GM12874 (cell line): ENCODE data around the gene FAXC.

Experiments
- CTCF ChIP-seq: IDR thresholded peaks from 2 replicates; pipeline ENCODE4 v1.5.1; 2011; ENCODE audit warnings: low read depth, mild to moderate bottlenecking, control low read depth, low read length, moderate library complexity; ENCODE audit not compliant: insufficient read depth

Gene FAXC

GRCh38 chr6:99312354-99312753 is 37.1 kb downstream of the FAXC start:
- no peak for TF ChIP-seq CTCF

DNA sequence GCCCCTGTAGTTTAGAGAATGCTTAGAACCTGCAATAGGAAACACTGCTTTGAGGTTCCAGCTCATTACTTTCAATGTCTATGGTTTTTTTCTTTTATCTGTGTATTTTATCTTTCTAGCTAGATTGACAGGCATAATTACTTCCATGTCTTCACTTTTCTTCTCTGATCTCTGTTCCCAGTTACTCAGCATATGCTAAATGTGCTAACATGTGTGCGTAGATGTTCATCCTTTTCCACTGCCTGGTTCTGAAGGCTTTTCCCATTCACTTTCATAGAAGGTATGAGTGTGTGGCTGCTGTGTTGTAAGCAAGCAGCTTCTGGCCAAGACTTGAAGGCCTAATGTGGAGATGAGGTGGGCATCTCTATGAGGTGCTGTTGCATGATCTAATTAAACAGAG is 38.9 kb downstream of the FAXC start:
- no peak for TF ChIP-seq CTCF

GRCh38 chr6:99309557-99309956 is 39.9 kb downstream of the FAXC start:
- TF ChIP-seq CTCF: no peak

- TF ChIP-seq CTCF: no peak
These were observed 40.7 kb downstream of the FAXC start for GRCh38 chr6:99308788-99309187.

DNA sequence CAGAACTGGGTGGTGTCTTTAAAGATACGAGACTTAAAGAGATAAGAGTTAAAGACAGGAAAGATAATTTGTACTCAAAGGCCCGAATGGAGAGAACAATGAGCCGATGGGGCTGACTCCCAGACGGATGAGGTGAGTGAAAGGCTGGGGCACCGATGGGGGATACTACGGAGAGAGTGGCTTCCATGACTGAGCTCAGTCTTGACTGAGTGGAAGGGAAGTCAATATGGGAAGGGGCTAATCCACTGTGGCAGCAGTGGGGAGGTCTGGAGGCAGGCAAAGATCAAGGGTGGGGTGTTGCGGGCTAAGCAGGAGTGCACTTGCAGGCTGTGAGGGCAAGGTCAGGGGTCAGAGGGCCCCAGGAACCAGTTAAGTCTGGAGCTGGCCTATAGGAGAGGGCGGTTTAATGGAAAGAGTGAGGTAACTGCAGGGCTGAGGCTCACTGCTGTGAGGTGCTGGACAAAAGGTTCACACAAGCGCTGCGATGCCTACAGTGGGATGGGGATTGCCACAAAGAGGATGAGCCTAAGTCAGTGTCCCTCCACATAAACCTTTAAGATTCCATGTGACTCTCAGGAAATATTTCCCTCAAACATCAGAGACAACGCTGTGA is 42.1 kb downstream of the FAXC start:
- TF ChIP-seq CTCF: no peak

DNA sequence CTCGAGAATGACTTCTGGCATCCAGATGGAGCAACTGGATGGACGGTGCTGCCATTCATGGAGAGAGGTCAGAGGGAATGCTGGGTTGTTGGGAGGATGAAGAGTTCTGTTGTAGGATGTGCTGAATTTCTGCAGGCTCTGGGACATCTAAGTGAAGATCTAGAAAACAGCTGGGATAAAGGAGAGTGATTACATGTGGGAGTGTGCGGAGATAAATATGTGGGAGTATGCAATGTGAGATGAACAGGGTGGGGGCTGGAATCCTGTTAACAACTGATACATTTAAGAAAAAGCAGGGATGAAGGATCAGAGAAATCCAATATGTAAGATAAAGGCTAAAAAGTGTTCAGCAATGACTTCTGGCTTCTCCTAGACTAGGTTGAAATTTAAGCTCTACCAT is 43.1 kb downstream of the FAXC start:
- no peak for TF ChIP-seq CTCF

- no peak for TF ChIP-seq CTCF
These were observed 44.4 kb downstream of the FAXC start for GRCh38 chr6:99305021-99305554.
